GM12878 (cell line): ENCODE results near the gene SLC24A4. TPM values are rescaled to one million over a fixed set of nuclear protein-coding genes. Genes with fewer than 3 reads are reported as not detected.

Experiments
- ATAC-seq: fragments of 200-7000 bp; cut with Tn5 transposase; 3 replicates; pipeline ENCODE4 v1.9.1; 2020; ENCODE audit warnings: mild to moderate bottlenecking, moderate library complexity
- BruUV-seq: library from RNA; stranded (reverse); fragments of 400-500 nt; replicated peaks from 2 replicates; lab custom pipeline; 2021; lab: Mats Ljungman, UMichigan
- CTCF ChIA-PET: fragments of 300-600 bp; sonication (Branson Sonifier 250); formaldehyde crosslinking; extraction: SDS; loops from one replicate; lab custom pipeline; 2021; ENCODE audit warnings: inconsistent platforms; lab: Yijun Ruan, JAX
- POLR2A ChIA-PET: fragments of 350-600 bp; formaldehyde crosslinking; extraction: SDS; loops from one replicate; lab custom pipeline; 2021; ENCODE audit warnings: inconsistent platforms; lab: Charles Lee
- RAD21 ChIA-PET: fragments of 300-600 bp; sonication (Branson Sonifier 250); formaldehyde crosslinking; loops from one replicate; lab custom pipeline; 2023; ENCODE audit warnings: antibody characterized with exemption; ENCODE audit not compliant: unreplicated experiment; lab: Charles Lee
- SMC1A ChIA-PET: fragments of 300-600 bp; sonication (Branson Sonifier 250); formaldehyde crosslinking; loops from one replicate; lab custom pipeline; 2023; ENCODE audit not compliant: unreplicated experiment, uncharacterized antibody; lab: Charles Lee
- DNase-seq: peaks from one replicate; pipeline ENCODE4 v3.0.0-alpha.2; 2011; ENCODE audit warnings: low read depth, low spot score
- FAIRE-seq: peaks from 3 replicates; lab custom pipeline; 2011; peaks lifted over from hg19 to GRCh38; lab: Jason Lieb, UNC
- H2AFZ ChIP-seq: 2 replicates; pipeline ENCODE4 v1.6.0; 2011; ENCODE audit warnings: low read depth, low read length, control low read depth; ENCODE audit not compliant: control insufficient read depth
- H3K27ac ChIP-seq: 2 replicates; pipeline ENCODE4 v1.5.1; 2011; ENCODE audit warnings: control low read depth; ENCODE audit not compliant: control insufficient read depth, insufficient read depth
- H3K27me3 ChIP-seq, 2 experiments: replicated peaks in 1 of 2; 2 replicates each; pipeline versions ENCODE4 v1.6.0 to v1.6.1; 2011; ENCODE audit warnings: low read length in 1 of 2; ENCODE audit not compliant: control insufficient read depth in 2 of 2, insufficient read depth in 2 of 2
- H3K36me3 ChIP-seq, 2 experiments: 2 replicates each; pipeline ENCODE4 v1.5.1; 2011; ENCODE audit warnings: low read length in 1 of 2; ENCODE audit not compliant: control insufficient read depth in 2 of 2, insufficient read depth in 2 of 2
- H3K4me1 ChIP-seq: 2 replicates; pipeline ENCODE4 v1.6.1; 2011; ENCODE audit warnings: mild to moderate bottlenecking, low read length, moderate library complexity, mixed read lengths; ENCODE audit not compliant: control insufficient read depth, insufficient read depth
- H3K4me2 ChIP-seq: 2 replicates; pipeline ENCODE4 v1.6.0; 2011; ENCODE audit warnings: control low read depth; ENCODE audit not compliant: control insufficient read depth, insufficient read depth
- H3K4me3 ChIP-seq: fragments of 200-600 bp; sonication (generic); 2 replicates; pipeline ENCODE4 v1.5.1; 2016
- H3K79me2 ChIP-seq: 2 replicates; pipeline ENCODE4 v1.6.0; 2011; ENCODE audit warnings: low read length; ENCODE audit not compliant: control insufficient read depth, insufficient read depth
- H3K9ac ChIP-seq: 2 replicates; pipeline ENCODE4 v1.8.0; 2011; ENCODE audit warnings: low read length, control low read depth, mixed read lengths; ENCODE audit not compliant: control insufficient read depth, insufficient read depth
- H3K9me3 ChIP-seq: replicated peaks from 3 replicates; pipeline ENCODE4 v1.5.1; 2011; ENCODE audit warnings: mild to moderate bottlenecking, low read length; ENCODE audit not compliant: control insufficient read depth, insufficient read depth
- H4K20me1 ChIP-seq: 2 replicates; pipeline ENCODE4 v1.6.0; 2011; ENCODE audit not compliant: control insufficient read depth, insufficient read depth
- ASH2L ChIP-seq: fragments of 300-600, 200-600 bp; sonication (generic); IDR thresholded peaks from 2 replicates; pipeline ENCODE4 v1.6.1; 2017; ENCODE audit warnings: low read depth, mild to moderate bottlenecking, borderline replicate concordance
- BRCA1 ChIP-seq: IDR thresholded peaks from 2 replicates; pipeline ENCODE4 v1.6.1; 2011; ENCODE audit warnings: low read depth, low read length, improper control_type of control experiment
- CREB1 ChIP-seq: IDR thresholded peaks from 2 replicates; pipeline ENCODE4 v1.6.1; 2012; ENCODE audit warnings: low read depth, mild to moderate bottlenecking, inconsistent platforms
- EZH2 ChIP-seq: IDR thresholded peaks from 2 replicates; pipeline ENCODE4 v1.6.1; 2012; ENCODE audit warnings: low read depth, mild to moderate bottlenecking, control low read depth, inconsistent platforms, low read length, borderline replicate concordance; ENCODE audit not compliant: control insufficient read depth
- HCFC1 ChIP-seq: fragments of 150-350 bp; IDR thresholded peaks from 2 replicates; pipeline ENCODE4 v1.6.1; 2014; ENCODE audit warnings: low read length
- HSF1 ChIP-seq: fragments of 150-350 bp; IDR thresholded peaks from 2 replicates; pipeline ENCODE4 v1.6.1; 2014; ENCODE audit warnings: mild to moderate bottlenecking, low read depth, low read length
- MXI1 ChIP-seq: fragments of 150-350 bp; IDR thresholded peaks from 2 replicates; pipeline ENCODE4 v1.6.1; 2011; ENCODE audit warnings: low read depth, mild to moderate bottlenecking, inconsistent platforms, low read length, improper control_type of control experiment
- NKRF ChIP-seq: fragments of 450-650 bp; conservative IDR thresholded peaks from 2 replicates; pipeline ENCODE4 v1.6.1; 2017; ENCODE audit warnings: mild to moderate bottlenecking, moderate library complexity
- NR2F1 ChIP-seq: fragments of 450-650 bp; conservative IDR thresholded peaks from 2 replicates; pipeline ENCODE4 v1.6.1; 2017; ENCODE audit warnings: mild to moderate bottlenecking
- PKNOX1 ChIP-seq: fragments of 450-650 bp; IDR thresholded peaks from 2 replicates; pipeline ENCODE4 v1.6.1; 2016; ENCODE audit warnings: mild to moderate bottlenecking
- POLR2AphosphoS5 ChIP-seq: IDR thresholded peaks from 2 replicates; pipeline ENCODE4 v1.6.1; 2011; ENCODE audit warnings: mild to moderate bottlenecking, low read length, inconsistent platforms
- RCOR1 ChIP-seq: conservative IDR thresholded peaks from 2 replicates; pipeline ENCODE4 v1.6.1; 2012; ENCODE audit warnings: low read depth, low read length, improper control_type of control experiment
- SIX5 ChIP-seq: IDR thresholded peaks from 2 replicates; pipeline ENCODE4 v1.6.1; 2011; ENCODE audit warnings: mild to moderate bottlenecking, low read depth, low read length, moderate library complexity; ENCODE audit not compliant: severe bottlenecking
- SUPT20H ChIP-seq: IDR thresholded peaks from 2 replicates; pipeline ENCODE4 v1.6.1; 2011; ENCODE audit warnings: low read depth, mild to moderate bottlenecking, low read length, moderate library complexity, borderline replicate concordance; ENCODE audit not compliant: control insufficient read depth
- USF1 ChIP-seq: IDR thresholded peaks from 2 replicates; pipeline ENCODE4 v1.6.1; 2011; ENCODE audit warnings: borderline replicate concordance, low read depth, mild to moderate bottlenecking, moderate library complexity, mixed read lengths, low read length; ENCODE audit not compliant: insufficient read depth; ENCODE audit errors: extremely low read length
- ZNF622 ChIP-seq: fragments of 450-650 bp; IDR thresholded peaks from 2 replicates; pipeline ENCODE4 v1.6.1; 2017; ENCODE audit warnings: mild to moderate bottlenecking, inconsistent platforms
- WGBS: methylation state at CpG from one replicate; pipeline ENCODE4 v1.1.6; 2016; ENCODE audit warnings: low lambda C conversion rate; ENCODE audit not compliant: insufficient replicate concordance, insufficient coverage; ENCODE audit errors: missing lambda C conversion rate; 5-methylcytosine and 5-hydroxymethylcytosine counted together
- in situ Hi-C: fragments of 300-500 bp; cut with MboI; formaldehyde crosslinking; loops from 9 replicates; pipeline ENCODE4 v1.14.3; 2018; ENCODE audit warnings: mixed read lengths
- intact Hi-C: fragments of 100-400 bp; cut with micrococcal nuclease; formaldehyde crosslinking; loops from one replicate; pipeline ENCODE4 v1.14.2; 2022; ENCODE audit not compliant: unreplicated experiment
- polyA plus RNA-seq, 11 experiments: library from polyadenylated mRNA; depleted of rRNA in 4 of 11; unstranded in 6 of 11; stranded (reverse) in 5 of 11; fragments of >200 nt; fragmentation: Nextera tagmentation in 4 of 11; fragmentation: Illumina TruSeq in 1 of 11; extraction: Ambion mirVana in 4 of 11; extraction: Trizol in 1 of 11; gene quantifications; 1 replicate in 1 of 11; 2 replicates in 10 of 11; pipeline versions ENCODE4 v1.2.1 to v1.2.3, GENCODE V29; 2011 to 2016; ENCODE audit warnings: inconsistent platforms in 2 of 11, missing spikeins in 2 of 11, low read depth in 1 of 11
- total RNA-seq, 4 experiments: library from RNA; depleted of rRNA in 3 of 4; stranded (reverse); fragments of >200 nt in 3 of 4; fragmentation: Illumina TruSeq in 1 of 4; extraction: Trizol in 1 of 4; gene quantifications; 2 replicates each; pipeline versions ENCODE4 v1.2.1 to v1.2.3, GENCODE V29; 2013 to 2021

Gene SLC24A4
- total and polyA plus RNA-seq, 10 of the 15 experiments (the other 5 are each of a cell fraction or from before 2014, with no cell fraction given) = under 0.01 to 0.46 (median 0.04) TPM; not detected in 5

GRCh38 chr14:92469515-92469914, 146.6 kb downstream of the SLC24A4 start (continued):
- TF ChIP-seq SIX5 (no peak), BRCA1 (no peak)

GRCh38 chr14:92470215-92470614, 147.2 kb downstream of the SLC24A4 start:
- Histone ChIP-seq H3K79me2 (no peaks in the 10 kb centered on the region), H3K27me3 (no peaks in the 10 kb centered on the region), H3K4me3 (no peak overlapping the region), H3K4me1 (no peaks in the 10 kb centered on the region), H3K36me3 (no peaks in the 10 kb centered on the region), H3K27ac (no peak overlapping the region), H4K20me1 (no peaks in the 10 kb centered on the region), H3K9me3 (peaks cover 7% of the 10 kb centered on the region; the same call in 2 of the 3 replicates), H3K9ac (no peak overlapping the region), H2AFZ (no peak overlapping the region), H3K4me2 (no peak overlapping the region)
- WGBS = 84% methylated on average over 3 of the region's 3 CpGs
- intact Hi-C loops = no loop called here
- ATAC-seq = no peak
- in situ Hi-C loops = no loop called here
- FAIRE-seq = no peak
- RAD21 ChIA-PET = no interaction called here
- CTCF ChIA-PET = no interaction called here
- POLR2A ChIA-PET = no interaction called here
- SMC1A ChIA-PET = interaction anchor here (1.9 kb wide), 2 partner anchors 9 to 29 kb away, joined by 5 to 8 read pairs; no protein-coding TSS in a partner anchor
- no peak for DNase-seq
- no TSS peak for BruUV-seq
- no peak for TF ChIP-seq POLR2AphosphoS5
- no peak for TF ChIP-seq ZNF622
- TF ChIP-seq SUPT20H = no peak
- no peak for TF ChIP-seq NR2F1
- no peak for TF ChIP-seq USF1
- TF ChIP-seq ASH2L = no peak
- no peak for TF ChIP-seq MXI1
- no peak for TF ChIP-seq NKRF
- no peak for TF ChIP-seq CREB1
- no peak for TF ChIP-seq HSF1
- TF ChIP-seq RCOR1 = no peak
- no peak for TF ChIP-seq HCFC1
- TF ChIP-seq PKNOX1 = no peak
- no peak for TF ChIP-seq EZH2
